HEK293T (cell line): ENCODE results near the gene RPA3.

Source experiments
- ARNT ChIP-seq: fragments of 450-650 bp; IDR thresholded peaks from 2 replicates; pipeline ENCODE4 v1.6.1; 2017; ENCODE audit warnings: mild to moderate bottlenecking
- BHLHE40 ChIP-seq: fragments of 450-650 bp; IDR thresholded peaks from 2 replicates; pipeline ENCODE4 v1.6.1; 2016; ENCODE audit warnings: mild to moderate bottlenecking, moderate library complexity, borderline replicate concordance
- ELF4 ChIP-seq: fragments of 450-650 bp; IDR thresholded peaks from 2 replicates; pipeline ENCODE4 v1.6.1; 2017; ENCODE audit warnings: antibody characterized with exemption
- FOXK2 ChIP-seq: fragments of 450-650 bp; IDR thresholded peaks from 2 replicates; pipeline ENCODE4 v1.6.1; 2016; ENCODE audit warnings: mild to moderate bottlenecking
- FOXM1 ChIP-seq: fragments of 450-650 bp; IDR thresholded peaks from 2 replicates; pipeline ENCODE4 v1.6.1; 2017; ENCODE audit warnings: mild to moderate bottlenecking, borderline replicate concordance
- NFRKB ChIP-seq: fragments of 450-650 bp; IDR thresholded peaks from 2 replicates; pipeline ENCODE4 v1.6.1; 2016; ENCODE audit warnings: mild to moderate bottlenecking, moderate library complexity
- SP1 ChIP-seq: fragments of 450-650 bp; IDR thresholded peaks from 2 replicates; pipeline ENCODE4 v1.6.1; 2017
- SUZ12 ChIP-seq: fragments of 450-650 bp; IDR thresholded peaks from 2 replicates; pipeline ENCODE4 v1.6.1; 2016; ENCODE audit warnings: mild to moderate bottlenecking

GRCh38 chr7:7595451-7595850, 123.0 kb downstream of the RPA3 start:
- TF ChIP-seq FOXM1 (no peak), BHLHE40 (no peak), NFRKB (no peak), SUZ12 (no peak), SP1 (no peak), FOXK2 (no peak), ELF4 (no peak), ARNT (no peak)
